ENCODE measurements around the gene NRIP1.

The NRIP1 gene

DNA sequence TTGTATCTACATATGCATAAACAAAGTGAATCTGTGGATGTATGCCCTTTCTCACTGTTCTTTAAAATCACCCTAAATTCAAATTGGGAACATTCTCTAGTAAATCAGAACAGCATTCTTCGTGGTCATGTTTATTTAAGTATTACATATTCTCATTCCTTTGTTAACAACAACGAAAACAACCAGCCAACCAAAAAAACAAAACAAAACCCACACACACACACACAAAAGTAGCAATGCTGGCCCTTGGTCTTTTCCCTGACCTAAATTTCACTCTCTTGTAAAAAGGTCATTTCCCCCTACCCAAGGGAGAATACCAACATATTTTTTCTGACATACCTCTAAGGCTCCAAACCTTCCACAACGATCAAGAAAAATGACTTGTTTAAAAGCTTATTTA, 102.6 kb downstream of the NRIP1 start:
- H3K4me3 ChIP-seq (ENCODE audit: low read depth, low read length) = no peak overlapping the region
- TF ChIP-seq, protein P1, sequence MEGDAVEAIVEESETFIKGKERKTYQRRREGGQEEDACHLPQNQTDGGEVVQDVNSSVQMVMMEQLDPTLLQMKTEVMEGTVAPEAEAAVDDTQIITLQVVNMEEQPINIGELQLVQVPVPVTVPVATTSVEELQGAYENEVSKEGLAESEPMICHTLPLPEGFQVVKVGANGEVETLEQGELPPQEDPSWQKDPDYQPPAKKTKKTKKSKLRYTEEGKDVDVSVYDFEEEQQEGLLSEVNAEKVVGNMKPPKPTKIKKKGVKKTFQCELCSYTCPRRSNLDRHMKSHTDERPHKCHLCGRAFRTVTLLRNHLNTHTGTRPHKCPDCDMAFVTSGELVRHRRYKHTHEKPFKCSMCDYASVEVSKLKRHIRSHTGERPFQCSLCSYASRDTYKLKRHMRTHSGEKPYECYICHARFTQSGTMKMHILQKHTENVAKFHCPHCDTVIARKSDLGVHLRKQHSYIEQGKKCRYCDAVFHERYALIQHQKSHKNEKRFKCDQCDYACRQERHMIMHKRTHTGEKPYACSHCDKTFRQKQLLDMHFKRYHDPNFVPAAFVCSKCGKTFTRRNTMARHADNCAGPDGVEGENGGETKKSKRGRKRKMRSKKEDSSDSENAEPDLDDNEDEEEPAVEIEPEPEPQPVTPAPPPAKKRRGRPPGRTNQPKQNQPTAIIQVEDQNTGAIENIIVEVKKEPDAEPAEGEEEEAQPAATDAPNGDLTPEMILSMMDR (IDR thresholded peaks at IDR 0.05; ENCODE audit: borderline replicate concordance, insufficient read depth, low read depth, low read length) = no peak

GRCh38 chr21:14961502-14961901, 103.3 kb downstream of the NRIP1 start:
- H3K4me3 ChIP-seq (ENCODE audit: low read depth, low read length) = no peak overlapping the region
- TF ChIP-seq, protein P1 (IDR thresholded peaks at IDR 0.05; ENCODE audit: borderline replicate concordance, insufficient read depth, low read depth, low read length) = no peak

DNA sequence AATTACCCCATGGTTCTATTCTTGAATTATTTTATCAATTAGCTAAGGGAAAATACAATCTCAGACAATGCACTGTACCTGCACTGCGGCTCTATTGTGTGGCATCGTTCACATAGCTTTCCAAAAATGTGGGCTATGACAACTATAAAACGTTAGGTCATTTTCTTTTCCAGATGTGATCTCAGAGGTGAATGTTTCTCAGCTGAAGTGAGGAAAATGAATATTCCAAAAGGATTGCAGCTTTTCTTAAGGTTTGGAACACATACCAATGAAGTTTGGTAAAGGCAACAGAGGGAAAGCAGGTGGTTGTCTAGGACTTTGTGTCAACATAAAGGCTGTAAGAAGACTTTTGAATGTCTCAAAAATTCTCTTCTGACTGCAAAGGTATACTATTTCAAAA, 105.5 kb downstream of the NRIP1 start:
- H3K4me3 ChIP-seq (ENCODE audit: low read depth, low read length) = no peak overlapping the region
- TF ChIP-seq, protein P1 (IDR thresholded peaks at IDR 0.05; ENCODE audit: borderline replicate concordance, insufficient read depth, low read depth, low read length) = no peak

DNA sequence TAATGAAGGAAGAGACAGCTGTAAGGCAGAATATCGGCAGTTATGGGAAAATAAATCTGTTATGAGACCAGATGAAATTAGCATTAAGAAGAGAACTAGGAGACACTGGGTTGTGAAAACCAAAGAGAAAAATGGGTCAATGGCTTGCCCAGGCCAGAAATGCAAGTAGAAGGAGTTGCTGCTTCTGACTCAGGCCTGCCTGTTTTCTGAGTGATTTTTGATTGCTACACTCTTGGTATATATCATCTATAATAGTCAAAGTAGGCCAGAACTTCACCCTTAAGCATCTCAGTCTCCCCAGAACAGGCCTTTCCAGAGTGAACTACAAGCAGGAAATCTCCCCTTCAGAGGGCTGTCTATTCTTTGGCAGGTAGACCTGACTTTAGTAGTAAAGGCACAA, 107.0 kb downstream of the NRIP1 start:
- TF ChIP-seq, protein P1 (IDR thresholded peaks at IDR 0.05; ENCODE audit: borderline replicate concordance, insufficient read depth, low read depth, low read length) = no peak
- H3K4me3 ChIP-seq (ENCODE audit: low read depth, low read length) = no peak overlapping the region

GRCh38 chr21:14956807-14957206, 108.0 kb downstream of the NRIP1 start:
- no peak overlapping the region for H3K4me3 ChIP-seq (ENCODE audit: low read depth, low read length)
- TF ChIP-seq, protein P1 (IDR thresholded peaks at IDR 0.05; ENCODE audit: borderline replicate concordance, insufficient read depth, low read depth, low read length) = no peak

DNA sequence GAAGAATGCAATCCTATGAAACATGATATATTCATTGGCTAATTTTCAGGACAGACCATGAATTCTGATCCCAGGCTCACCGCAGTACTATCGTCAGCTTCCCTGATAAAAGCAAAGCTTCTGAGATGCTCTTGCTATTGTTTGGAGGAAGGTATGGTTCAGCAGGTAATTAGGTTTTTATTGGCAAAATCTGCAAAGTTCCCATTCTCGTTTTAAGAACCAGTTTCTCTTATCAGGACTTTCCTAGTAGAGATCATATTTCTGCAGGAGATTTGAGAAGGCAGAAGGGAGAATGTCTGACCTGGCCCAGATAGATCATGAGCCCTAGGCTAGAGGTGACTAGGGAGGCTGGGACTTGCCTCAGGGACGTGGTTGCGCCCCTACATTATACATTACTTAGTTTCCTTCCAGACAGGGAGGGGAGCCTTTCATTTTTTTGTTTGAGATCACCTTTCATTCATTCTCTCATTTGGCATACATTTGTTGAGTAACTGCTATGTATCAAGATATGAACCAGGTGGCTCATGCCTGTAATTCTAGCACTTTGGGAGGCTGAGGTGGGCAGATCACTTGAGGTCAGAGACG, 108.8 kb downstream of the NRIP1 start:
- no peak overlapping the region for H3K4me3 ChIP-seq (ENCODE audit: low read depth, low read length)
- TF ChIP-seq, protein P1 (IDR thresholded peaks at IDR 0.05; ENCODE audit: borderline replicate concordance, insufficient read depth, low read depth, low read length) = no peak

DNA sequence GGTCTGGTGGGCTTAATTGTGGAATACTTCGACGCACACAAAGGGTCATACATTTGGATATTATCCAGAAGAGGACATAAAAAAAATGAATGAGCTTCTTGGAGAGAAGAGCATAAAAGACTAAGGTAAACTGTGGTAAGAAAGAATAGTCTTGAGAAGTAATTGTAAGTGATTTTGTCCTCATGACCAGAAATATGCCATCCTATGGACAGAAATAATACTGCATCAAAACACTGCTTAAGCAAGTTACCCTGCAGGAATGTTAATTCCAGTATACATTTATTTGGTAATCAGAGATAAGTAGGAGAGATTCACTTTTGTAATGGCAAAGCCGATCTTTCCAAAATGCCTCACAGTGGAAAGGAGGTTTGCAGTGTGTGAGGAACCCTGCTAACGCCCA, 111.9 kb downstream of the NRIP1 start:
- TF ChIP-seq, protein P1 (IDR thresholded peaks at IDR 0.05; ENCODE audit: borderline replicate concordance, insufficient read depth, low read depth, low read length) = no peak
- no peak overlapping the region for H3K4me3 ChIP-seq (ENCODE audit: low read depth, low read length)
